Stimulated activated CD8-positive, alpha-beta memory T cell treated with anti-CD3 and anti-CD28 coated beads, Interleukin-15, amount 100 ng/mL, for 1 hour (primary cell): Measurements from ENCODE around the gene ZXDC.

ENCODE experiments used
- DNase-seq: peaks from one replicate; pipeline ENCODE4 v3.0.0-alpha.2; 2020; ENCODE audit warnings: low read depth

The ZXDC gene

DNA sequence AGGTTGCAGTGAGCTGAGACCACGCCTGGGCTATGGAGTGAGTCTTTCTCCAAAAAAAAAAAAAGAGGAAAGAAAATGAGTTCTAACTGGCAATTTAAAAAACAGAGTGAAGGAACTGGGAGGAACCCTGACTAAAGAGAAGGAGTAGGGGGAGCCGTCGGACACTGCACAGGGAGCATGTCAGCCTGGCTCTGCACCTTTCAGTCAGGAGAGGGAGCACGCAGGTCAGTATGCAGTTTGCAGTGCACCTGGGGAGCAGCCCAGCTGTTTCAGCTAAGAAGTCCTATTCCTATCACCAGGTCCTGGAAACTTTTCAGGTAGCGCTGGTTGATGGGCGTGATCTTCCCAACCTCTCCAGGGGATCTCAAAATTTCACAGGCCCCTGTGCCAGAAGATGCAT is 14.9 kb upstream of the ZXDC start:
- no peak for DNase-seq

DNA sequence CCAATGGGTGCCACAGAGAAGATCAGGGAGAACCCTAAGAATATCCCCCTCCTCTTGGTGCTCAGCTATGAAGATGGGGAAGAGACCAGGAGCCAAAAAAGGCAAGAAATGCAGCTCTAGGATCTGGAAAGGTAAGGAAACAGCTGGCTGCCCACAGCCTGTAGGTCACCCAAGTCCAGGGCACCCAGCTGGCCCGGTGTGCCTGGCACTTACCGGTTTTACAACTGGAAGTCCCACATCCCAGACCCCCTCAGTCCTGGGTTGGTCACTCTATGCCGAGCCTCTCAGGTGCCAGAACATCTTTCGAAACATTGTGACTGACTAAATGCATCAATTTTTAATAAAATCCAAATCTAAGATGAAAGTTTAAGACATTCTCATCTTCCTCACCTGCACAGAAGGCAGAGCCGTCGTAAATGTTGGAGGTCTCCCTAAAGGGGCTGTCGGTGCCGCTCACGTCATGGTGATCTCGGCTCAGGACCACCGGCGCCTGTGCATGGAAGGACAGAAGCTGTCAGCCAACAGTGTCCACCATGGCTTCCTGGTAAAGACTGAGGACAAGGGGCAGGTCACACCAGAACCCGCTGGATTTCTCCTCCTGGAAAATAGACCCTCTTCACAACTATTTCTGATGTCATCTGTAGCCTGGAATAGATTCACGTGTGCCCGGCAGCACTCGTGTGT is 13.3 kb upstream of the ZXDC start:
- no peak for DNase-seq

DNA sequence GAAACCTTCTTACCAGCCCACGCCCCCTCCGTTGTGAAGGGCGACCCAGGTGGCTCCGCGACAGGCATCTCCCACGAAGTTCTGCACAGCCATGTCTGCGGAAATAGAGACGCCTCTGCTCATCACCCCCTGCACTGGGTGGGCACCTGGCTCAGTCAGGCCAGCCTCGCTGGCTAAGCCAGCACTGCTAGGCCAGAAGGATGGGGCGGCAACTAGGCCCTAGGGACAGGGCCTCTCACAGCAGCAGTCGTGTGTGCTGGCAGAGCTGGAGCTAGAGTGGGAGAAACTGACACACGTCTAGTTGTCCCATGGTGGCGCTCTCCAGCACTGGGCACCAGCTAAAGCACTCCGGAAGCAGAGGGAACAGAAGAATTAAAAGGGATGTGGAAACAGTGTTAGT is 12.5 kb upstream of the ZXDC start:
- no peak for DNase-seq

DNA sequence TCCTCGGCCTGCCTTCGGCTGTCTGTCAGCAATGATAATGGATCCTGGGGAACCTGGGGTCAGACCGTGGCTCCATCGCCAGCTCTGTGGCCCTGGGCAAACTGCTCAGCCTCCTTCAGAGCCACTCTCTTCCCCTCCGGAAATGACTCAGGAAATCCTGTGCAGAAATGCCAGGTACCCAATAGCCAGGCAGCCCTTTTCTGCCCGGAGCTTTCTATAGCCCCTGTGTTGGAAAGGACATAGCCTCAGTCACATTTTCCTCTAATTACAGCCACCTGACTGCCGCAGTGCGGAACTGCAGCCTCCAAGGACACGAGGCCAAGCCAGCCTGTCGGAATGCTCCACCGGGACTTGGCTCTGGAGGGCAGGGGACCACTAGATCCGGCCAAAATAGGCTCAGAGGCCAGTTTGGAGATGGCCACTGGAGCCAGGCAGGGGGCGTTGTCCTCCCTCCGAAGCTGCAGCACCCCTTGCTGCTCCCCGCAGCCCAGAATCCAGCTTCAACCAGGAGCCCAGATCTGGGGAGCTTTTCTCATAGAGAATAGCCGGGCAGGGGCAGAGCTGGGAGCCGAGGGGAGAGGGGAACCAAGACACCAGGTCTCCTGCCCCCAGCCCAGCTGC is 11.6 kb upstream of the ZXDC start:
- no peak for DNase-seq

DNA sequence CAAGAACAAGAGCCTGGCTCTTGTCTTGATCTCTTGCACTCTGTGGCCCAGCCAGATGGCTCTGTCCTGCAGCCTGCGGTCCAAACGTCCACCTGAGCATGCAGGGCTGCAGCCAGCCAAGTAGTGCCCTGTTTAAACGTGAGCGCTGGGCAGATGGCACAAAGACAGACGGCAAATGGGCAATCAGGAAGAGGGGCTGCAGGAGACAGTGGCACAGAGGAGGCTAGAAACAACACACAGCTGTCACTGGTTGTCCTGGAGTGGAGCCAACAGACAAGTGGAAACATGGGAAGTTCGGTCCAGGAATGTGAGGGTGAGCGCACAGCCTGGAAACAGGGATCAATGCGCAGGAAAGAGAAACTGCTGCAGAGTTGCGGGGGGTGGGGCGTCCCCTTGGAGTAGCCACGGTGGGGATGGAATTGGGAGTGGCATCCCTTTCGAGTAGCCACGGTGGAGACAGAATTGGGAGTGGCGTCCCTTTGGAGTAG is 10.7 kb upstream of the ZXDC start:
- no peak for DNase-seq

DNA sequence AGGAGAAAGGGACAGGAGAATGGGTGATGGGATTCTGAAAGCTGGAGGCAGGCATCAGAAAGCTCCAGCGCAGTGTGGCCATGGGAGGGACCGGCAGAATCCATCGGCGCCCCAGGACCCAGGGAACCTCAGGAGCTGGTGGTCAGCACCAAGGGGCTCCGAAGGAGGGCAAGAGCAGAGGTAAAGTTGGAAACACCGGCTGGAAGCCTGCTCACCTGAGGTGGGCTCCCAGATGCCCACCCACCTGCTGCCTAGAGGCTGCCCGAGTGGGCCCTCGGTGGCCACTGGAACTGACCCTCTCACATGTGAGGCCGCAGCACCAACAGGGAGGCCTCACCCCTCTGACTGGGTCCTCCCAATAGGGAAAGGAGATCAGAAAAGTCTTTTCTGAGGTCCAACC is 10.3 kb upstream of the ZXDC start:
- no peak for DNase-seq

DNA sequence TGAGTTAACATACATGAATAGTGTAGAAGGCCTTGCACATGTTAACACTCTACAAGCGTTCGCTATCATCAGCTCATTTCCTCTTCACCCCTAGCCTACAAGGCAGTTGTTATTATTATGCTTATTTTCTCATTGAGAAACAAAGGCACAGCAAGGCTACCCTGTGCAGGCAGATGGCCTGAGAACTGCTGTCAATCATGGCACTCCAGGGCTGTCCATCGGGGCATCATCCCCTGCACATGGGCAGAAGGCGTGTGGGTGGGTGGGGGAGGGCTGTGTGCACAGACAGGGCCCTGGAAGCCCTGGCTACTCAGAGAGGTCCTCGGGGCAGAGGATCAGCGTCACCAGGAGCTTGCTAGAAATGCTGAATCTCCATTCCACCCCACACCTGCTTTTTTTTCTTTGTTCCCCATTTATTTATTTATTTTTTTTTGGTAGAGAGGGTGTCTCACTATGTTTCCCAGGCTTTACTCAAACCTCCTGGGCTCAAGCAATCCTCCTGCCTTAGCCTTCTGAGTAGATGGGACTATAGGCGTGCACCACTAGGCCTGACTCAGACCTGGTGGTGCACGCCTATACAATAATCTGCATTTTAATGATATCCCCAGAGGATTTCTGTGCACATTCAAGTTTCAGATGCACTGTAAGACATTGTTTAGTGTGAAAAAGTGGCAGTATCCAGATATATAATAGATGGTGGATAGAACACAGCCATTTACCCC is 9.6 kb upstream of the ZXDC start:
- no peak for DNase-seq

DNA sequence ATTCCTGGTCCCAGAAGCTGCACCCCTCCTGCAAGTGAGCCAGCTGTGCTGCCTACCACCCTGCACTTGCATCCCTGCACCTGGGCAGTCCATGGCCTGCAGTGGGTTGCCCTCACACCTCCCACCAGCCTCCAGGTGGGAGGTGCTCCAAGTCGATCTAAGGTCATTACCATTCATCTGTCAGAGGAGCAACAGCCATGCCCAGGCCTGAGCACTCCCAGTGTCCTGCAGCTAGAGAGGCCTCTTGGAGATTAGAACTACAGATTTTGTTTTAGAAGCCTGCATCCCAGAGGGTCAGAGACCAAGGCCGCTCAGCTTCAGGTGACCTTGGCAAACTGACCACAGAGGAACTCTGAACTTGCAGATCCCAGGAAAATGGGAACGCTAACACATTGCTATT is 9.0 kb upstream of the ZXDC start:
- no peak for DNase-seq

DNA sequence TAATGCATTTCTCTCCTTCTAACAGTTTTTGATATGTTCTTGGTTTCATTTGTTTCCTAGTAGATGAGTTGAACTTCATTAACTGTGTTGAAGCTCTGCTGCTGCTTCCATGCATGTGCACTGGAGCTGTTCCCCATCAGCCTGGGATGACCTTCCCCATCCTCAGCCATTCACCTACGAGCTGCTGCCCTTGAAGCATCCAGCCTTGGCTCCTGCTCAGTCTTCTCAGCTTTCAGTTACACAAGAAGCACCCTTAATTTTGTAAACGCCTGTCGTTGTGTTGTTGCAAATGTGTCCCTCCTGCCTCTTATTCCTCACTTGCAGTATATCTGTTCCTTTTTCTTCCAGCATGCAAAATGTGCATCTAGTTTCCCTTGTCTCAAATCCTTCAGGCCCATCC is 8.5 kb upstream of the ZXDC start:
- no peak for DNase-seq

DNA sequence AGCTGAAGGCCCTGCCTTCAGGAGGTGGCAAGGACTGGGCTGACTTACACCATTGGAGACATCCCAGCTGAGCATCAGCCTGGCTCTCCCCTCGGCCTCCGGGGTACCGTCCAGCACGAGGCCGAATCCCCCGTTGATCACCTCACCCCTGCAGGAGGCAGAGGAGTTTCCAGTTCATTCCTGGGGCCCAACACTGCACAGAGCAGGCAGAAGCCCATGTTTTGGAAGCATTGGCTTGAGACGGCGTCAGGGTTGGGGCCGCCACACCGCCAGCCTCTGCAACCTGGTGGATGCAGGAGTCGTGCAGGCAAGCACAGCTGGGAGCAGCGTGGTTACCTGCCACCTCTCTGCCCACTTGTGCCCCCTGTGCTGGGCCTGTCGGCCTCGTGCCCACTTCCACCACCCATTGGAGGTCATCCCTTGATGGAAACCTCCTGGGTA is 7.7 kb upstream of the ZXDC start:
- no peak for DNase-seq

DNA sequence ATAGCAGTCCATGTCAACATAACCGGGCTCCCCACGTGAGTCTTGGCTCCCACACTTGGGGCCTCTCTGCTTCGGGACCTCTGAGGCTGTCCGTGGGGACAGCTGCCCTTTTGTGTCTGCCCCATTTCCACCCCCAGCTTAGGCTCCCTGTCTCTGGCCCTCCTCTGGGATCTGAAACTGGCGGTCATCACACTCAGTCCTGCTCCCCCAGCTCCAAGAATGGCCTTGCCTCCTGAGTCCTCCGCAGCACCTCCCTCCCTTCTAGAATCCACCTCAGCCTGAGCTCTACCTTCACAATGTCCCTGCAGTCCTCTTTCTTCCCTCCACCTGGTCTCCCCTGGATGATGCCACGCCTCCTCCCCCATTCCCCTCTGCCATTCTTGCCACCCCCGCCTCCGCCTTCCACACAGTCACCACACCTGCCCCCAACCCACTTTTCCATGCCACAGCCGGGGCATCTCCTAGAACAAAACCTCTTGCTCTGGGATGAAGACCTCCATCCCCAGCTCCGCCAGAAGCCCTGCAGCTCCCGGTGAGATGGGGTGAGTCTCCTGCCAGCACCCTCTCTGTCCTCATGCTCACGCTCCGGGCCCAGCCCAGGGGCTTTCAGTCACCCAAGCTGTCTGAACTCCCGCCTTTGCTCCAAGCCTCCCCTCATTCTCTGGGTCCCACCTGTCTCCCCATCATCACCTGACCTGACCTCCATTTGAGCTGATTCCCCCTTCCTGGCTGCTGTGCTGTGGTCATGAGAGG is 7.0 kb upstream of the ZXDC start:
- DNase-seq: no peak

DNA sequence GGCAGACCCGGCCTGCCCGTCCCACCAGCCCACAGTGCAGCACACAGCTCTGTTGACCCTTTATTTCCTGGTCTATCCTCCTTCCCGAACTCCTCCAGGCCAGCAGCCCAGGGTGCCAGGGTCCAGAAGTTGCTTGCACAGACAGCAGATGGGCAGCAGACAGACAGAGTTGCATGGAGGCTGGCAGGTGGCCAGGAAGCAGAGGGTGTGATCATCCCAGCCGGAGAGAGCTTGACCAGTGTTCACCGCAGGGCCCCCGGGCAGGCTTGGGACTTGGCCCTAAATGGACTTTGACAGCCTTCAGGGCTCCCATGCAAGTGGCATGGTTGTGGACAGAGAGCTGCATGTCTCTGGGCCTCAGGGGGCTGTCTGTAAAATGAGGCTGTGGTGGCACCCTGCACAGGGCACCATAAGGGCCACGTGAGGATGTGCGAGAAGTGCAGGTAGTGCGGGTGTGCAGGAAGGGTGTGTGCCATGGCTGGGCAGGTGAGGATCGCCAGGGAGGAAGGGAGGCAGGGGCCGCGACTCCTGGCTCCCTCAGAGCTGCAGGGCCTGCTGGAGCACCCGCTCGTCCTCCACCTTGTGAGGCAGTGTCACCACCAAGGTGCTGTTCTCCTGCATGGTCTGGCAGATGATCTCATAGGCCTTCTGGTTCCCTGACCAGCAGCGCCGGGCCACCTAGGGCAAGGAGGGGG is 6.3 kb upstream of the ZXDC start:
- DNase-seq: no peak

DNA sequence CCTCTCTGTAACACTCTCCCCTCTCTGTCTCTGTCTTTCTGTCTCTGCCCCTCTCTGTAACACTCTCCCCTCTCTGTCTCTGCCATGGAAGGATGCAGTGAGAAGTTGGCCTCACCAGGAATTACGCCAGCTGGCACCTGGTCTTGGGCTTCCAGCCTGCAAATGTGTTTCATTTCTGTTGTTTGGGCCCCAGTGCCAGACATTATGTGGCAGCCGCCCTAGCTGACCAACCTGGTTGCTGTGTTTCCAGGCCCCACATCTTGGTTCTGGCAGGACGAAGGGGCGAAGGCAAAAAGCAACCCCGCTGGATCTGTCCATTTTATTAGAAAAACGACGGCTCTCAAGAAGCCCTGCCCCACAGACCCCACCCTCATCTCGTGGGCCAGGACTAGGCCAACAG is 5.2 kb upstream of the ZXDC start:
- DNase-seq: no peak

DNA sequence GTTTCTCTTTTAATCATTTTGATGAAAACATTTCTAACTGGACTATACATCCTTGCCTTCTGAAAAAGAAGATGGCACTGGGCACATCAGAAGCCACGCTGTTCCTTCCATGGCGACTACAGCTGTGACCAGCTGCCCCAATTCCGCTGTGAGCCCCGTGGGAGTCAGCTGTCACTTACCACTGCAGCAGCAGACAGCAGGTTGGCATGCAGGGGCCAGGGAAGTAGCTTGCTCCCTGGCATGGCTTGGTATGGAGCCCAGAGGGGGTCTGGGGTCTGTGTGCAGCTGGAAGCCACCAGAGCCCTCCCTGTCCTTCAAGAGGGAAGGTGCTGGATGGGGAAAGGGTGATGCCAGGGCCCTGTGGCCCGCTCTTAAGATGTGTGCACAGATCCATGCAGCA is 4.5 kb upstream of the ZXDC start:
- DNase-seq: no peak

DNA sequence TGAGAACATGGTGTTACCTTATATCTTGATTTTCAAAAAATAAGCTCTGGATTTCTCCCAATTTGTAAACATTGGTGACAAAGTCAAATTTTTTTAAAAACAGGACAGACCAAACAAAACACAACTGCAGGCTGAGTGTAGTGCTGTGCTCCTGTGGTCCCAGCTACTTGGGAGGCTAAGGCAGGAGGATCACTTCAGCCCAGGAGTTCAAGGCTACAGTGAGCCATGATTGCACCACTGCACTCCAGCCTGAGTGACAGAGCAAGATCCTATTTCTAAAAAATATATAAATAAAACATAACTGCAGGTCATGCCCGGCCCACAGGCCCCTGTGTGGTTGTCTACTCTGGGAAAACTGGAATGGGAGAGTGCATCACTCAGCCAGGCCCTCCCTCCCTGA is 4.0 kb upstream of the ZXDC start:
- DNase-seq: no peak

DNA sequence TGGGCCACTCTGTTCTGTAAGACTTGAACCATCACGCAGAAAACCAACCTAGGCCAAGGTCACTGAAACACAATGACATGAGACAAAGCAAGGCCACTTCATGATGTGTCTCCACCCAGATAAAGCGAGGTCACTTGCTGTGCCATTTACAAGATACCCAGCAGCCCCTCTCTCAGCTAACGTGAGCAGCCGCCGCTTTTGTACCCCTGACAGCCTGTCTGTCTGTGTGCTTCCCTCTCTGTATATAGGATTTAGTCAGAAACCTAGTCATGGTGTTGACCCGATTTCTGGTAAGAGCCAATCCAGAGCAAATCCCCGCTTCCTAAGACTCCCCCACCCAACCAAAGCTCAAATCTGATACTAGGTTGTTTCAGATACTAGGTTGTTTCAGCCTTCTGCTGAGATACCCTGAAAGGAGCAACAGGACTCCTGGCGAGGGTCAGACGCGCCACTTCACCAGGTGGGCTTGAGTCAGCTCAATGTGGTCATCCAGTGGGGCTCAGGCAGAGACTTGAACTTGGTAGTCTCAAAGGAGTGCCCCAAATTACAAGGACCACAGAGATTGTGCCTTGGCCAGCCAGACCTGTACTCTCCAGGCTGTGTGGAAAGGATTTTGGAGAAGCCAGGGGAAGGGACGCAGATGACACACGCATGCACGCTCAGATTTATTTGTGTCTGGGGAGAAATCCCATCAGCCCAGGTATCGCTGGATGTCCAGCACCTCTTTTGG is 3.1 kb upstream of the ZXDC start:
- DNase-seq: no peak

DNA sequence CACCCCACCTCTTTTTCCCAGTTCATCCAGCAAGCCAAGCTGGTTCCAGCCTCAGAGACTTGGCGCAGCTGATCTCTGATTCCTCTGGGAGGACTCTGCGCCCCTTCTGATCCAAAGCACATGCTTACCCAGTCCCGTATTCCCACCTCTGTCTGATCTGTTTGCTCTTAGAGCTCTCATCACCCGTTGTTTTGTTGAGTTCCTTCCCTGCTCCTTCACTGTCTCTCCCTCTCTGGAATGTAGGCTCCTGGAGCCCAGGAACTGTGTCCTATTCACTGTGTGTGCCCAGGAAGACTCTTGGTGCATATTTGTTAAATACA is 1.3 kb upstream of the ZXDC start:
- no peak for DNase-seq

DNA sequence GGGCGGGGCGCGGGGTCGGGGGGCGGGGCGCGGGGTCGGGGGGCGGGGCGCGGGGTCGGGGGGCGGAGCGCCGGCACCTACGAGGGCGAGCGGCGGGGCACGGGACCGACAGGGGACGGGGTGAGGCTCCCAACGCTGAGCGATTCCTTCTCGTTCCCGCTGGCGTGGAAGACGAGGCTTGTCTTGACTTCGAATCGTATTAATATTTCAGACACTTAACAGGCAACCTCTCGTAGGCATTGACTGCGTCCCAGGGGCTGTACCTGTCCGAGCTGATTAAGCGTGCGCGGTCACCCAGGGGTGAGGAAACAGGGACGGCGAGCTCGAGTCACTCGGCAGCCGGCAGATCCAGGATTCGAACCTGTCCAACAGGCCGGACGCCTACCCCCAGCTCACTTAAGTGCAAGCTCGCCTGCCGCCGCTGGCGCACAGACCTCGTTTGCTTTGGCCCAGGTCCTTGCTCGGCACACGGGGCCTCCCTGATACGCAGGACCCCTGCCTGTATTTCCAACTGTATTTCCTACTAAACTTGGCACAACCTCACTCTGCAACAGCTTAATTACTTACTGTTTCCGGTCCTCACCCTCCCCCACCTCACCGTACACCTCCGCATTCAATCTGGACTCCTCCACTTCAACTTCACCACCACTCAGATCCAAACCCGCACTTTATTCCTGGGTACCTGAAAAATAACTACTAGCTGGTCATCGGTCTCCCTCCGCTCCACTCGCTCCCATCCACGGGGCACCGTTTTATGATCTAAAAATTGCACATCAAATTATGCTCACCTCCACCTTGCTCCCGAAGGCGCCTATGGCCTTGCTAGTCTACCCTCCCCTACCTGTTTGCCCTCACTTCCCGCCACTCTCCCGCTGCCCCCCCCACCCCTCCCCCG is 722 bp upstream of the ZXDC start:
- DNase-seq: peak; percentile 24

DNA sequence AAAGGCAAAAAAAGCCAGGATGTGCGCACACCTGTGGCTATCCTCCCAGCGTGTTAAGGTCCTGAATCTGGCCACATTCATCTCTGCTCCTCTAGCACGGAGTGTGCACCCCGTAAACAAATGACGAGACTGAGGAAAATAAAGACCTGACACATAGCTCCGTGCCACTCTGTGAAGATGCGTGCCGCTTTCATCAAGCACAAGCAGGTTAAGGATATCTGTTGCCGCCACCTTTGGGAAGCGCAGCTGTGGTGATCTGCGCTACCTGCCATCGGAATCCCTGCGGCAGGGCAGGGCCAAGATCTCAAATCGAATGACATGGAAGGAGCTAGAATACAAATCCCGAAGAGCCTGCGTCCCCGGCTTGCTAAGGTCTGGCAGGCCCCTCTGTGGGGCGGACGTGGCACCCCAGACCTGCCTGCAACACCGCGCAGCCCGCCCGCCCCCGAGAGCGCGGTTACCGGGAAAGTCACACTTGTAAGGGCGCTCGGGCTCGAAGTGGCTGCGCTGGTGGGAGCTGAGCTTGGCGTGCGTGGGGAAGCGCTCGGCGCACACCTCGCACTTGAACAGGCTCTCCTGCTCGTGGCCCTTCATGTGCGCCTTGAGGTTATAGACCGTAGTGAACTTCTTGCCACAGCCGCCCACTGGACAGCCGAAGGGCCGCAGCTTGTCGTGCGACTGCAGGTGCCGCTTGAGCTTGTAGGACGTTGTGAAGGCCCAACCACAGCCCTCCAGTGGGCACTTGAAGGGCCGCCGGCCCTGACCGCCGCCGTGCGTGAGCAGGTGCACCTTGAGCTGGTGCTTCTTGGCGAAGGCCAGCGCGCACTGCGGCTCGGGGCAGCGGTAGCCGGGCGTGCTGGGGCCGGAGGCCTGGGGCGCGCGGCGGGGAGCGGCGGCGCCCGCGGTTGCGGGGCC is 936 bp downstream of the ZXDC start:
- DNase-seq: no peak
